Kidney (tissue), 14 donors: ENCODE data around the gene VTI1A. TPM values are rescaled to one million over a fixed set of nuclear protein-coding genes. Genes with fewer than 3 reads are reported as not detected.

ENCODE experiments used
- DNase-seq, 5 donors: peaks; one replicate each; pipeline ENCODE4 v3.0.0-alpha.2; 2013 to 2020
- FAIRE-seq: peaks from 2 replicates; lab custom pipeline; 2012; peaks lifted over from hg19 to GRCh38; lab: Jason Lieb, UNC
- H3K27ac ChIP-seq, 2 donors: one replicate each; pipeline ENCODE4 v1.7.0; 2013; ENCODE audit warnings: low read depth in 2 of 2, low read length in 2 of 2, inconsistent platforms in 1 of 2
- H3K27me3 ChIP-seq: one replicate; pipeline ENCODE4 v1.7.1; 2013; ENCODE audit warnings: low read length, inconsistent platforms; ENCODE audit not compliant: control insufficient read depth, insufficient read depth
- H3K36me3 ChIP-seq, 3 donors: one replicate each; pipeline versions ENCODE4 v1.7.0 to v1.7.1; 2013; ENCODE audit warnings: low read length in 3 of 3, control low read depth in 1 of 3, inconsistent platforms in 1 of 3; ENCODE audit not compliant: insufficient read depth in 3 of 3, control insufficient read depth in 2 of 3
- H3K4me1 ChIP-seq, 3 donors: one replicate each; pipeline versions ENCODE4 v1.7.0 to v1.7.1; 2013; ENCODE audit warnings: low read length in 3 of 3, inconsistent platforms in 1 of 3, low read depth in 1 of 3; ENCODE audit not compliant: control insufficient read depth in 2 of 3, insufficient read depth in 2 of 3
- H3K4me3 ChIP-seq, 3 donors: one replicate each; pipeline versions ENCODE4 v1.7.0 to v1.8.1; 2013; ENCODE audit warnings: low read length in 3 of 3, control low read depth in 1 of 3, inconsistent platforms in 1 of 3
- H3K9ac ChIP-seq, 3 donors: one replicate each; pipeline versions ENCODE4 v1.7.0 to v1.7.1; 2013; ENCODE audit warnings: low read length in 3 of 3, control low read depth in 1 of 3, inconsistent platforms in 1 of 3
- H3K9me3 ChIP-seq, 3 donors: one replicate each; pipeline versions ENCODE4 v1.7.0 to v1.7.1; 2013; ENCODE audit warnings: low read length in 3 of 3, control low read depth in 1 of 3, inconsistent platforms in 1 of 3; ENCODE audit not compliant: control insufficient read depth in 2 of 3, insufficient read depth in 1 of 3
- intact Hi-C: fragments of 100-400 bp; cut with DNase I; formaldehyde crosslinking; loops from one replicate; pipeline ENCODE4 v1.11.1; 2022
- polyA plus RNA-seq: library from polyadenylated mRNA; stranded (reverse); fragments of 350-450 nt; fragmentation: Illumina TruSeq; extraction: RNeasy Lipid Tissue Mini Kit (QIAGEN cat#74804); gene quantifications from one replicate; pipeline ENCODE4 v1.2.3, GENCODE V29; 2014; ENCODE audit warnings: low read depth, low replicate concordance; ENCODE audit not compliant: insufficient read depth
- total RNA-seq: library from RNA; stranded (reverse); fragmentation: NEBNext Ultra II Directional; extraction: Animal tissue kit (Norgen Biotek cat#: 25700); gene quantifications from one replicate; pipeline ENCODE4 v1.2.1, GENCODE V29; 2021
- TF ChIP-seq, protein P1 (sequence below): IDR thresholded peaks from 3 replicates; pipeline ENCODE4 v1.5.1; 2012; ENCODE audit warnings: mild to moderate bottlenecking, moderate library complexity, borderline replicate concordance; ENCODE audit not compliant: insufficient read depth; ENCODE audit errors: extremely low read depth
- donor health status: control.
- donor health status: control.
- donor health status: control.
- donor health status: control.
- donor health status: control.
- donor health status: DM: yes; HTN: yes; CAD: no.
- donor health status: Normal renal cell carcinoma (clear cell type).

The VTI1A gene
- total and polyA plus RNA-seq, 2 donors from 2014 or later: 9.2 to 41.8 TPM

DNA sequence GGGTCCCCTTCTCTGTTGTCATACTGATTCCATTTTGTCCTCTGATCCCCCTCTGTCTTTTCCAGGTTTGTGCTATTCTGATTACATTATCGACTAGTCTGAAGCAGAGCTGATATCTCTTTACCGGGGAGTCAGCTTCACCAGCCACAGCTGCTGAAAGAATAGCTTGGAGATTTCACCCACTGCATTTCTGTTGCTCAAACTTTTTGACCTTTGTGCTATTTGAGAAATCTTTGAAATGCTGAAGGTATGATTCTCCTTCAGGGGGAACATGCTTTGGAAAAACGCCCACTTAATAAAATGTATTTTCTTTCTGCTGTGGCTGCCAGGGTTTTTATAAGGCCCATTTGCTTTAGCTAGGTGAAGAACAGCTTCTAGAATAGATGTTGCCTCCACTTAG, 305.3 kb downstream of the VTI1A start:
- TF ChIP-seq, protein P1, sequence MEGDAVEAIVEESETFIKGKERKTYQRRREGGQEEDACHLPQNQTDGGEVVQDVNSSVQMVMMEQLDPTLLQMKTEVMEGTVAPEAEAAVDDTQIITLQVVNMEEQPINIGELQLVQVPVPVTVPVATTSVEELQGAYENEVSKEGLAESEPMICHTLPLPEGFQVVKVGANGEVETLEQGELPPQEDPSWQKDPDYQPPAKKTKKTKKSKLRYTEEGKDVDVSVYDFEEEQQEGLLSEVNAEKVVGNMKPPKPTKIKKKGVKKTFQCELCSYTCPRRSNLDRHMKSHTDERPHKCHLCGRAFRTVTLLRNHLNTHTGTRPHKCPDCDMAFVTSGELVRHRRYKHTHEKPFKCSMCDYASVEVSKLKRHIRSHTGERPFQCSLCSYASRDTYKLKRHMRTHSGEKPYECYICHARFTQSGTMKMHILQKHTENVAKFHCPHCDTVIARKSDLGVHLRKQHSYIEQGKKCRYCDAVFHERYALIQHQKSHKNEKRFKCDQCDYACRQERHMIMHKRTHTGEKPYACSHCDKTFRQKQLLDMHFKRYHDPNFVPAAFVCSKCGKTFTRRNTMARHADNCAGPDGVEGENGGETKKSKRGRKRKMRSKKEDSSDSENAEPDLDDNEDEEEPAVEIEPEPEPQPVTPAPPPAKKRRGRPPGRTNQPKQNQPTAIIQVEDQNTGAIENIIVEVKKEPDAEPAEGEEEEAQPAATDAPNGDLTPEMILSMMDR: no peak
- DNase-seq (no peak), FAIRE-seq (no peak)
- peaks cover 0 to 3% (median 0%) of the 10 kb centered on the region in 3 donors for H3K4me1 ChIP-seq
- no peaks in the 10 kb centered on the region for H3K27me3 ChIP-seq
- H3K36me3 ChIP-seq: no peaks in the 10 kb centered on the region
- no peak overlapping the region for H3K9ac ChIP-seq
- H3K27ac ChIP-seq: no peak overlapping the region
- intact Hi-C loops: no loop called here
- H3K4me3 ChIP-seq: no peak overlapping the region
- no peaks in the 10 kb centered on the region for H3K9me3 ChIP-seq

DNA sequence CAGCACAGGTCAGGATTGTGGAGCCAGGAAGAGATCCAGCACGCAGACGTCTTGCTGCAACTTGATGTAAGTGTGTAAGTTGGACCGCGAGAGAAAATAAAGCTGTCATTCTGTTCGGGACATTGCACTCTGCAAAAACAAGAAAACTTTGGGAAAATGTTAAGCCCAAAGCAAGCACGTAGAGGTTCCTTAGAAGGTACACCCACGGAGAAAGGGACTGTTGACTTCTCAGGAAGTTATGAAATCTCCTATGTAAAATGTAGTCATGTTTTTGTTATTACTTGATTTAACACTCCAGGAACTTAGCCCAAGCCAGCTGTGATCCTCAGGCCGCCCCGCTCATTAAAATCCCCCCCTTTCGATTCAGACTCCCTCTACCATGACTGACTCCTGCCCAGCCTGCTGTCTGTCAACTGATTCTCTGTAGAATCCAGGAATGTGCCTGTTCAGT, 307.0 kb downstream of the VTI1A start:
- Histone ChIP-seq H3K4me3 (no peak overlapping the region), H3K9me3 (no peaks in the 10 kb centered on the region), H3K27me3 (no peaks in the 10 kb centered on the region), H3K36me3 (no peaks in the 10 kb centered on the region), H3K9ac (no peak overlapping the region), H3K4me1 (peaks cover 0 to 3% (median 0%) of the 10 kb centered on the region in 3 donors), H3K27ac (no peak overlapping the region)
- no peak for FAIRE-seq
- DNase-seq: peak in 4 of 5 donors; percentile 65 to 88 (median 75)
- intact Hi-C loops: no loop called here
- TF ChIP-seq, protein P1: no peak

GRCh38 chr10:112755446-112756234, 308.6 kb downstream of the VTI1A start:
- TF ChIP-seq, protein P1: no peak
- DNase-seq: no peak
- intact Hi-C loops: no loop called here
- Histone ChIP-seq H3K9me3 (no peaks in the 10 kb centered on the region), H3K9ac (no peak overlapping the region), H3K4me1 (peaks cover 0 to 3% (median 0%) of the 10 kb centered on the region in 3 donors), H3K27ac (no peak overlapping the region), H3K36me3 (no peaks in the 10 kb centered on the region), H3K27me3 (no peaks in the 10 kb centered on the region), H3K4me3 (no peak overlapping the region)
- FAIRE-seq: no peak
